B cell (primary cell): ENCODE measurements around the gene ACP1. TPM values are rescaled to one million over a fixed set of nuclear protein-coding genes. Genes with fewer than 3 reads are reported as not detected.

Experiments used
- ATAC-seq: fragments of 200-7000 bp; cut with Tn5 transposase; one replicate; pipeline ENCODE4 v1.10.0; 2021; ENCODE audit warnings: low read depth, mild to moderate bottlenecking, moderate number of reproducible peaks, moderate library complexity
- CTCF ChIA-PET: fragments of 350-600 bp; sonication (Branson Sonifier 250); formaldehyde crosslinking; loops from one replicate; lab custom pipeline; 2021; ENCODE audit warnings: antibody characterized with exemption, inconsistent platforms; lab: Charles Lee
- POLR2A ChIA-PET: fragments of 350-600 bp; sonication (Branson Sonifier 250); formaldehyde crosslinking; loops from one replicate; lab custom pipeline; 2021; ENCODE audit warnings: antibody characterized with exemption; lab: Charles Lee
- DNase-seq: peaks from one replicate; pipeline ENCODE4 v3.0.0; 2013
- H2AFZ ChIP-seq: 2 replicates; pipeline ENCODE4 v1.6.1; 2012; ENCODE audit warnings: mild to moderate bottlenecking, low read depth, low read length; ENCODE audit not compliant: insufficient read depth, poor library complexity, severe bottlenecking
- H3K27ac ChIP-seq, 2 donors: 1 replicate in 1 of 2; 2 replicates in 1 of 2; pipeline ENCODE4 v1.5.1; 2012 to 2013; ENCODE audit warnings: low read length in 2 of 2, mild to moderate bottlenecking in 2 of 2, moderate library complexity in 1 of 2
- H3K27me3 ChIP-seq, 4 experiments: fragments of 200-600 bp in 1 of 4; sonication (generic) in 1 of 4; replicated peaks in 1 of 4; 1 replicate in 2 of 4; 2 replicates in 2 of 4; pipeline versions ENCODE4 v1.6.1 to v1.7.0; 2013 to 2016; ENCODE audit warnings: low read length in 3 of 4, mild to moderate bottlenecking in 2 of 4, mixed read lengths in 1 of 4, moderate library complexity in 1 of 4; ENCODE audit not compliant: insufficient read depth in 4 of 4, control insufficient read depth in 3 of 4; ENCODE audit errors: control extremely low read depth in 1 of 4
- H3K36me3 ChIP-seq, 2 experiments: replicated peaks in 1 of 2; 1 replicate in 1 of 2; 2 replicates in 1 of 2; pipeline versions ENCODE4 v1.6.1 to v1.7.1; 2013; ENCODE audit warnings: low read length in 1 of 2; ENCODE audit not compliant: insufficient read depth in 2 of 2, control insufficient read depth in 1 of 2; ENCODE audit errors: control extremely low read depth in 1 of 2, extremely low read depth in 1 of 2
- H3K4me1 ChIP-seq, 2 donors: fragments of 200-600 bp in 1 of 2; sonication (generic) in 1 of 2; 1 replicate in 1 of 2; 2 replicates in 1 of 2; pipeline versions ENCODE4 v1.5.1 to v1.6.1; 2013 to 2017; ENCODE audit warnings: low read length in 2 of 2; ENCODE audit not compliant: control insufficient read depth in 2 of 2, insufficient read depth in 2 of 2
- H3K4me2 ChIP-seq: replicated peaks from 2 replicates; pipeline ENCODE3; 2012; ENCODE audit warnings: mild to moderate bottlenecking, low read depth, low read length; ENCODE audit not compliant: poor library complexity, severe bottlenecking
- H3K4me3 ChIP-seq, 5 experiments: fragments of 200-600 bp in 1 of 5; sonication (generic) in 1 of 5; 1 replicate in 3 of 5; 2 replicates in 2 of 5; pipeline versions ENCODE4 v1.5.1 to v1.7.0; 2011 to 2016; ENCODE audit warnings: low read length in 4 of 5, mild to moderate bottlenecking in 4 of 5, low read depth in 2 of 5, control low read depth in 1 of 5, moderate library complexity in 1 of 5; ENCODE audit not compliant: insufficient read depth in 1 of 5; ENCODE audit errors: control extremely low read depth in 1 of 5, extremely low read depth in 1 of 5
- H3K79me2 ChIP-seq: fragments of 200-600 bp; sonication (generic); one replicate; pipeline ENCODE4 v1.6.0; 2016; ENCODE audit warnings: low read length; ENCODE audit not compliant: control insufficient read depth, insufficient read depth
- H3K9ac ChIP-seq: fragments of 200-600 bp; sonication (generic); 2 replicates; pipeline ENCODE4 v1.6.1; 2017; ENCODE audit warnings: mild to moderate bottlenecking, low read length, moderate library complexity
- H3K9me3 ChIP-seq, 3 donors: one replicate each; pipeline versions ENCODE4 v1.6.1 to v1.7.1; 2013; ENCODE audit warnings: low read length in 2 of 3; ENCODE audit not compliant: control insufficient read depth in 2 of 3, insufficient read depth in 1 of 3; ENCODE audit errors: control extremely low read depth in 1 of 3
- H4K20me1 ChIP-seq: 2 replicates; pipeline ENCODE4 v1.6.0; 2012; ENCODE audit warnings: mild to moderate bottlenecking, low read length; ENCODE audit not compliant: insufficient read depth, control insufficient read depth, poor library complexity, severe bottlenecking
- H3K27ac Mint-ChIP-seq: one replicate; pipeline ENCODE4 v1.8.0; 2021; ENCODE audit warnings: mixed read lengths
- H3K27me3 Mint-ChIP-seq: one replicate; pipeline ENCODE4 v1.8.0; 2021; ENCODE audit warnings: mixed read lengths
- H3K4me1 Mint-ChIP-seq: one replicate; pipeline ENCODE4 v1.8.0; 2021; ENCODE audit warnings: mixed read lengths
- H3K4me3 Mint-ChIP-seq: one replicate; pipeline ENCODE4 v1.8.0; 2021; ENCODE audit warnings: mixed read lengths
- H3K9me3 Mint-ChIP-seq: one replicate; pipeline ENCODE4 v1.8.0; 2022; ENCODE audit warnings: mixed read lengths; ENCODE audit not compliant: insufficient read depth
- CTCF ChIP-seq: fragments of 200-600 bp; IDR thresholded peaks from one replicate; pipeline ENCODE4 v1.8.0; 2022; ENCODE audit warnings: antibody characterized with exemption, mild to moderate bottlenecking
- EZH2 ChIP-seq: IDR thresholded peaks from 2 replicates; pipeline ENCODE4 v1.6.1; 2012; ENCODE audit warnings: borderline replicate concordance, low read depth, mild to moderate bottlenecking, moderate library complexity, low read length; ENCODE audit not compliant: insufficient read depth, poor library complexity, severe bottlenecking
- WGBS: methylation state at CpG from one replicate; pipeline ENCODE4 v1.1.5; 2013; ENCODE audit warnings: missing lambda C conversion rate; ENCODE audit not compliant: insufficient coverage; 5-methylcytosine and 5-hydroxymethylcytosine counted together
- intact Hi-C: fragments of 100-400 bp; cut with micrococcal nuclease; formaldehyde crosslinking; loops from one replicate; pipeline ENCODE4 v1.10.0; 2022
- polyA plus RNA-seq: library from polyadenylated mRNA; depleted of rRNA; stranded (reverse); fragments of >200 nt; gene quantifications from 2 replicates; pipeline ENCODE4 v1.2.3, GENCODE V29; 2012
- total RNA-seq, 2 donors: library from RNA; stranded (reverse); fragments of 120-200 nt in 1 of 2; gene quantifications; 1 replicate in 1 of 2; 2 replicates in 1 of 2; pipeline versions ENCODE4 v1.2.3 to v1.2.4, GENCODE V29; 2013 to 2022

Gene ACP1
- total and polyA plus RNA-seq, 2 donors (not counting 1 experiment from before 2014, with no cell fraction given), result 70.2 to 87.8 TPM

GRCh38 chr2:278312-278926, 13.7 kb downstream of the ACP1 start:
- Histone ChIP-seq H3K9me3 (no peaks in the 10 kb centered on the region), H3K4me1 (peaks cover 9 to 11% of the 10 kb centered on the region in 2 donors), H3K36me3 (peaks cover 4 to 55% of the 10 kb centered on the region in 2 experiments), H3K27ac (no peak overlapping the region), H3K4me3 (no peak overlapping the region), H2AFZ (no peak overlapping the region), H3K9ac (no peak overlapping the region), H3K4me2 (no peak overlapping the region), H3K27me3 (no peaks in the 10 kb centered on the region), H3K79me2 (peaks cover 12% of the 10 kb centered on the region), H4K20me1 (peaks cover 40% of the 10 kb centered on the region)
- Mint-ChIP-seq H3K4me3 (no peak overlapping the region), H3K9me3 (no peaks in the 10 kb centered on the region), H3K27me3 (no peaks in the 10 kb centered on the region), H3K4me1 (peaks cover 14% of the 10 kb centered on the region), H3K27ac (no peak overlapping the region)
- TF ChIP-seq EZH2, result no peak
- TF ChIP-seq CTCF, result no peak
- no peak for DNase-seq
- intact Hi-C loops, result no loop called here
- ChIA-PET POLR2A (no interaction called here), CTCF (no interaction called here)
- WGBS, result 100% methylated on average over 2 of the region's 2 CpGs
- no peak for ATAC-seq

- H3K27me3 Mint-ChIP-seq, result no peaks in the 10 kb centered on the region
- no peak overlapping the region for H2AFZ ChIP-seq
- no peak overlapping the region for H3K4me2 ChIP-seq
- ChIA-PET CTCF (interaction anchor here (0.7 kb wide), 1 partner anchor 345 kb away, joined by 3 read pairs; no protein-coding TSS in a partner anchor), POLR2A (no interaction called here)
- H3K79me2 ChIP-seq, result peaks cover 8% of the 10 kb centered on the region
- no peak overlapping the region for H3K4me3 ChIP-seq
- intact Hi-C loops, result no loop called here
- no peaks in the 10 kb centered on the region for H3K9me3 Mint-ChIP-seq
- no CpG with 5 or more reads among the region's 4 CpGs for WGBS
- peaks cover 9 to 11% of the 10 kb centered on the region in 2 donors for H3K4me1 ChIP-seq
- H3K4me3 Mint-ChIP-seq, result no peak overlapping the region
- H3K27ac ChIP-seq, result no peak overlapping the region
- no peak for DNase-seq
- H3K27me3 ChIP-seq, result no peaks in the 10 kb centered on the region
- H3K27ac Mint-ChIP-seq, result no peak overlapping the region
- H4K20me1 ChIP-seq, result peaks cover 35% of the 10 kb centered on the region
- H3K9ac ChIP-seq, result no peak overlapping the region
- no peaks in the 10 kb centered on the region for H3K9me3 ChIP-seq
- ATAC-seq, result no peak
- H3K4me1 Mint-ChIP-seq, result peaks cover 14% of the 10 kb centered on the region
- TF ChIP-seq EZH2 (no peak), CTCF (no peak)
- H3K36me3 ChIP-seq, result peaks cover 4 to 51% of the 10 kb centered on the region in 2 experiments
These were observed 14.2 kb downstream of the ACP1 start for GRCh38 chr2:278927-279320.
